GM18507 (cell line): ENCODE data around the gene KIF20B.

Experiments
- DNase-seq: peaks from one replicate; pipeline ENCODE4 v3.0.0; 2011; ENCODE audit warnings: low read depth; ENCODE audit not compliant: insufficient read length; ENCODE audit errors: extremely low spot score
- FAIRE-seq: peaks from 2 replicates; lab custom pipeline; 2011; peaks lifted over from hg19 to GRCh38; lab: Jason Lieb, UNC

Gene KIF20B, protein sequence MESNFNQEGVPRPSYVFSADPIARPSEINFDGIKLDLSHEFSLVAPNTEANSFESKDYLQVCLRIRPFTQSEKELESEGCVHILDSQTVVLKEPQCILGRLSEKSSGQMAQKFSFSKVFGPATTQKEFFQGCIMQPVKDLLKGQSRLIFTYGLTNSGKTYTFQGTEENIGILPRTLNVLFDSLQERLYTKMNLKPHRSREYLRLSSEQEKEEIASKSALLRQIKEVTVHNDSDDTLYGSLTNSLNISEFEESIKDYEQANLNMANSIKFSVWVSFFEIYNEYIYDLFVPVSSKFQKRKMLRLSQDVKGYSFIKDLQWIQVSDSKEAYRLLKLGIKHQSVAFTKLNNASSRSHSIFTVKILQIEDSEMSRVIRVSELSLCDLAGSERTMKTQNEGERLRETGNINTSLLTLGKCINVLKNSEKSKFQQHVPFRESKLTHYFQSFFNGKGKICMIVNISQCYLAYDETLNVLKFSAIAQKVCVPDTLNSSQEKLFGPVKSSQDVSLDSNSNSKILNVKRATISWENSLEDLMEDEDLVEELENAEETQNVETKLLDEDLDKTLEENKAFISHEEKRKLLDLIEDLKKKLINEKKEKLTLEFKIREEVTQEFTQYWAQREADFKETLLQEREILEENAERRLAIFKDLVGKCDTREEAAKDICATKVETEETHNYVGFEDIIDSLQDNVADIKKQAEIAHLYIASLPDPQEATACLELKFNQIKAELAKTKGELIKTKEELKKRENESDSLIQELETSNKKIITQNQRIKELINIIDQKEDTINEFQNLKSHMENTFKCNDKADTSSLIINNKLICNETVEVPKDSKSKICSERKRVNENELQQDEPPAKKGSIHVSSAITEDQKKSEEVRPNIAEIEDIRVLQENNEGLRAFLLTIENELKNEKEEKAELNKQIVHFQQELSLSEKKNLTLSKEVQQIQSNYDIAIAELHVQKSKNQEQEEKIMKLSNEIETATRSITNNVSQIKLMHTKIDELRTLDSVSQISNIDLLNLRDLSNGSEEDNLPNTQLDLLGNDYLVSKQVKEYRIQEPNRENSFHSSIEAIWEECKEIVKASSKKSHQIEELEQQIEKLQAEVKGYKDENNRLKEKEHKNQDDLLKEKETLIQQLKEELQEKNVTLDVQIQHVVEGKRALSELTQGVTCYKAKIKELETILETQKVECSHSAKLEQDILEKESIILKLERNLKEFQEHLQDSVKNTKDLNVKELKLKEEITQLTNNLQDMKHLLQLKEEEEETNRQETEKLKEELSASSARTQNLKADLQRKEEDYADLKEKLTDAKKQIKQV (N-terminal part only)

DNA sequence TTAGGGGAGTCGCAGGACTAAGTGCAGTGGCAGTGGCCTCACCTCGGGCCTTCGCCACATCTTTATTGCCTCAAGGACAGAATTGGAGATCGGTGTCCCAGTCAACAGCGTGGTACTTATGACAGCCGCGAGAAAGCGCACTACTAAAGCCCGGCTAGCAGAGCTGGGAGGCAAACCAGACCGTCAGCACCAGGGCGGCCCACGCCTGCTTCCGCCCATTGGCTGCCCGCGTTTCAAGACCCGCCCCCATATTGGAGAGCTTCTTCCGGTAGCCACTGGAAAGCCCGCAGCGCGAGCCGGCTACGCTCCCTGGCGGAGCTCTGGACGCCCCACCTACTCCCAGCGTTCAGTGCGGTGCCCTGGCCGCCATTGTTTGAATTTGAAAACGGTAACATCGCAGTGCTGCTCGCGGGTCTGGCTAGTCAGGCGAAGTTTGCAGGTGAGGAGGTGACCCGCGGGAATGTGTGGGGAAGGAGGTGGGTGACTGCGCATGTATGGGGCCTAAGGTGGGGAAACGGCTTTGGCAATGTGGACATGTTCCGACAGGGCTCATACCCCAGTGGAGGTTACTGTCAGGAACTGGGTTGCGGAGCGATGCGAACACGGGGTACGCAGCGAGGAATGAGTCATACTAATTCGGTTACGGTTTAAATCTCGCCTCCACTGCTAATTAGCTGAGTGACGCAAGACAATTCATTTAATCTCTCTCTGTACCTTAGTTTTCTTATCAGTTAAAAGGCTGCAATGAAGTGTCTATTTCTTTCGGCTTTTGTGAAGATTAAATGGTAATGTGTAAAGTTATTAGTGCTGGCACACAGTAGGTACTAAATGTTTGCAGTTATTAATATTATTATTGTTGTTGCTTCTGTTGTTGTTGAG lies at the start of gene KIF20B:
Gene KIF20B, plus strand, starts transcription at position 349 of the 879 bp plus-strand sequence. CDS start 3,705 bp downstream, outside the sequence.
- FAIRE-seq: peak; percentile 99

GRCh38 chr10:89651916-89652573 lies 49.3 kb upstream of the KIF20B start:
- FAIRE-seq: peak; percentile 82
- no peak for DNase-seq

More for the DNA sequence above, at the start of gene KIF20B:
- peak; percentile 95 for DNase-seq

GRCh38 chr10:89652806-89653370 lies 48.5 kb upstream of the KIF20B start:
- peak; percentile 35 for FAIRE-seq

GRCh38 chr10:89653410-89653869 lies 48.0 kb upstream of the KIF20B start:
- FAIRE-seq (peak; percentile 90), DNase-seq (no peak)

More at GRCh38 chr10:89652806-89653370, 48.5 kb upstream of the KIF20B start:
- DNase-seq: no peak

- DNase-seq (no peak), FAIRE-seq (no peak)
Measured at GRCh38 chr10:89655722-89656121, 45.7 kb upstream of the KIF20B start.

GRCh38 chr10:89657302-89657701 lies 44.1 kb upstream of the KIF20B start:
- no peak for FAIRE-seq
- no peak for DNase-seq

- DNase-seq (no peak), FAIRE-seq (peak; percentile 42)
Measured at GRCh38 chr10:89659143-89660131, 42.0 kb upstream of the KIF20B start.

DNA sequence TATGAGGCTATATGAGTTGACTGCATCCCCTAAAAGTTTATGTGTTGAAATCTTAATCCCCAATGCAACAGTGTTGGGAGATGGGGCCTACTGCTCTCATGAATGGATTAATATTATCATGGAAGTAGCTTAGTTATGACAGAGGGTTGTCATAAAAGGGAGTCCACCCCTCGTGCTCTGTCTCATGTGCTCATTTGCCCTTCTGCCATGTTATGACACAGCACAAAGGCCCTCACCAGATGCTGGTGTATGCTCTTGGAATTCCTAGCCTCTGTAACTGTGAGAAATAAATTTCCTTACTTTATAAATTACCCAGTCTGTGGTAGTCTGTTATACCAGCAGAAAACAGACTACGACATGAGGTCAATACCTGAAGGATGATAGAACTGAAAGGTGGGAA lies 38.8 kb upstream of the KIF20B start:
- DNase-seq (no peak), FAIRE-seq (no peak)

DNA sequence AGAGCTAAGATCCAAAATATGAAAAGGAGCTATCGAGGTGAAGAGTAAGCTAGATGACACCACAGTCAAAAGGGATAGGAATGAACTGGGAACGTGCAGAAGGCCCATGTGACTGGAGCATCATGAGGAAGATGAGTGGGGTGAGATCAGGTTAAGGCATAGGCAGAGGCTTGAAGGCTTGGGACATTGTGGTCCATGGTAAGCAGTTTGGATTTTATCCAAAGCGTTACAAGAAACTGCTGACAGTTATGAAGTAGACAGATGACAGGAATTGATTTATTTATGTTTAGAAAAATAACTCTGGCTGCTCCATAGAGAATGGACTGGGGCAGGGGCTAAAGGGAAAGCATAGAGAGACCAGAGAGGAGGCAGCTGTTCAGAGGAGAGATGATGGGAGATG lies 38.2 kb upstream of the KIF20B start:
- no peak for FAIRE-seq
- DNase-seq: no peak

GRCh38 chr10:89664203-89664602 lies 37.2 kb upstream of the KIF20B start:
- FAIRE-seq (no peak), DNase-seq (no peak)

GRCh38 chr10:89665302-89665701 lies 36.1 kb upstream of the KIF20B start:
- FAIRE-seq (no peak), DNase-seq (no peak)

DNA sequence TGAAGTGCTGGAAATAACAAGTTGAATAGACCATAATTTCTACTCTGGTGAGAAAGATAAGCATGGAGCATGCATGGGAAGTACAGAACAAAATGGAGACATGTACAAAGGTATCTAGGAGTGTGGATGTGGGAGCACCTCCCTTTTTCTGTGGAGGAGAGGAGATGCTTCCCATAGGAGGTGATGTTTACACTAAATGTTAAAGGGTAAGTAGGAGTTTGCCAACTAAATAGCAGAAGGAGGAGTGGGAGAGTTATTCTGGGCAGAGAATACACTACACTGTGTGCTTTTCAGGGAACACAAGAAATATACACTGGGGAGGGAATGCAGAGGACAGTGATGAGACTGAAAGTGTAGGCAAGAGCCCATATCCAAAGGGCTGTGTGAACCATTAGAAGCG lies 35.3 kb upstream of the KIF20B start:
- no peak for FAIRE-seq
- no peak for DNase-seq

DNA sequence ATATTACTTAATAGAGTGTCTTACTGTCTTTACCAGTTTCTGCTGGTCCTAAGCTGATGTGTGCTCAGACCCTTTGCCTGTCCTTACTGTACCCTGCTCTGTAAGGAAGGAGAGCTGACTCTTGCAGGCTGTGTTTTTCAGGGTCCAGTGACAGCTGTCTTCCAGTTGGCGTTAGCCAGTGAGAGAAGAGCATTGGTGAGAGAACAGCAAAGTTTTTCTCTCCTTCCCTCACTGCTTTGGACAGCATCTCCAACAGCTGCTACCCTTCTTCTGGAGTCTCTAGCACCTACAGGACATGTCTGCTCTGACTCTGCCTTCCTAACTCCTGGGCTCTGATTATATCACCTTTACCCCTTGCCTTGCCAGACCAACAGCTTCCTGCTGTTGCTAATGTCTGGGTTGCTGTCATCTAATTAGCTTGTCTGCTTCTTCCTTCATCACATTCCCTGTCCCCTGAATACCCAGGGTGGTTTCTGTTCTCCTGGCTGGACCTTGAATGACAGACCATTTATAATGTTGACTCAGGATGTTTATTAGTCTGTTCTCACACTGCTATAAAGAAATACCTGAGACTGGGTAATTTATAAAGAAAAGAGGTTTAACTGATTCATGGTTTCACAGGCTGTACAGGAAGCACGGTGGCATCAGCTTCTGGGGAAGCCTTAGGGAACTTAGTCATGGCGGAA lies 32.9 kb upstream of the KIF20B start:
- no peak for DNase-seq
- FAIRE-seq: no peak

DNA sequence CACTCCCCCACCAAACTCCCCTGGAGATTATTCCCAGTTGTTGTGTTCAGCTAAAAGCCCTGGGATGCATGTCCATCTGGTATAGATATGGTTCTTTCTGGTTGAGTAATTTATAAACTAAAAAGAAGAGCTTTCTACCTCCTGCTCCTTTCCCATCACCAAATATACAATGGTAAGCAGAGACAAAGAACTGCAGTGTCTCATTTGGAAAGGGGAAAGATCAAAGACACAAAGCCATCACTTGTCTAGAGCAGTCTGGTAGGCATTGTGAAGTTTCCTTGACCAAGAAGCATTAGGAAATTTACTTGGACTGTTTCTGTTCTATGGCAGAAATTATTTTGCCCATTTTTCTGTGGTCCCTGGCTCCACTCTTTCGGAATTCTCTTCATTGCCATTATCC lies 31.4 kb upstream of the KIF20B start:
- DNase-seq (no peak), FAIRE-seq (no peak)

DNA sequence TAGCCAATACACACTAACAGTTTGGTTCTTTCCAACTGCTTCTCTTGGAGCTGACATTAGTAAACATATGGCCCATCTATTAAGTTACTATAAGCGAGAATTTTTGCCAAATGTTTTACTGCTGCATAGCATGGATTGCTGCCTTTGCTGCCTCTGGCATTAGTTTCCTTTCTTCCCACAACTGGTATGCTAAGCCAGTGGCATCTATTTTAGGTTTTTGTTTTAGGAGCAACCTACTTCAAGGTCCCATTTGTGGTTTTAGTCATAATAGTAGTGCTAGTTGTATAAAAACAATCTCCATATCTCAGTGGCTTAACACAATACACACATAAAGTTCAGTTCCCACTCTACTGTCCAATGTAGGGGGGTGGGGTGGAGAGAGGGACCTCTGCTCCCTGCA lies 30.5 kb upstream of the KIF20B start:
- DNase-seq (no peak), FAIRE-seq (no peak)

GRCh38 chr10:89677341-89677740 lies 24.0 kb upstream of the KIF20B start:
- DNase-seq: no peak
- no peak for FAIRE-seq
